HG03045 (cell line): ENCODE results near the gene CFAP251.

Experiments used
- ATAC-seq: cut with Tn5 transposase; IDR thresholded peaks from one replicate; pipeline ENCODE4 v1.9.1; 2021; ENCODE audit warnings: mild to moderate bottlenecking, moderate library complexity; ENCODE audit not compliant: unreplicated experiment

Gene CFAP251

GRCh38 chr12:122001466-122002209, 83.2 kb downstream of the CFAP251 start:
- ATAC-seq = no peak

- no peak for ATAC-seq
These were observed 85.5 kb downstream of the CFAP251 start for GRCh38 chr12:122003651-122004611.

- no peak for ATAC-seq
These were observed 86.3 kb downstream of the CFAP251 start for GRCh38 chr12:122004633-122005071.

- no peak for ATAC-seq
These were observed 86.9 kb downstream of the CFAP251 start for GRCh38 chr12:122005252-122005776.

- ATAC-seq = no peak
These were observed 88.0 kb downstream of the CFAP251 start for GRCh38 chr12:122006186-122006926.

- ATAC-seq = no peak
These were observed 91.3 kb downstream of the CFAP251 start for GRCh38 chr12:122009741-122010140.

- no peak for ATAC-seq
These were observed 93.8 kb downstream of the CFAP251 start for GRCh38 chr12:122012184-122012583.

- no peak for ATAC-seq
These were observed 94.7 kb downstream of the CFAP251 start for GRCh38 chr12:122013136-122013535.

GRCh38 chr12:122013791-122014590, 95.6 kb downstream of the CFAP251 start:
- ATAC-seq = no peak

GRCh38 chr12:122014781-122015180, 96.4 kb downstream of the CFAP251 start:
- ATAC-seq = no peak

- ATAC-seq = no peak
These were observed 100.1 kb downstream of the CFAP251 start for GRCh38 chr12:122018457-122018856.

- no peak for ATAC-seq
These were observed 100.5 kb downstream of the CFAP251 start for GRCh38 chr12:122018937-122019336.

GRCh38 chr12:122020795-122021192, 102.4 kb downstream of the CFAP251 start:
- ATAC-seq = no peak

- ATAC-seq = no peak
These were observed 102.9 kb downstream of the CFAP251 start for GRCh38 chr12:122021193-122021821.

GRCh38 chr12:122021822-122022392, 103.5 kb downstream of the CFAP251 start, which contains the start of gene BCL7A:
BCL7A (plus strand) TSS chr12:122021884; CDS start chr12:122022092, 208 bp downstream.
- ATAC-seq = peak; percentile 33

GRCh38 chr12:122022393-122023338, 104.3 kb downstream of the CFAP251 start:
- peak; percentile 18 for ATAC-seq

GRCh38 chr12:122023339-122024131, 105.1 kb downstream of the CFAP251 start:
- no peak for ATAC-seq
